ENCODE measurements around the gene ALK. TPM values are rescaled to one million over a fixed set of nuclear protein-coding genes. Genes with fewer than 3 reads are reported as not detected.

ALK gene
- polyA plus RNA-seq, 2 of the 4 experiments (the other 2 are of a cell fraction), result not detected

DNA sequence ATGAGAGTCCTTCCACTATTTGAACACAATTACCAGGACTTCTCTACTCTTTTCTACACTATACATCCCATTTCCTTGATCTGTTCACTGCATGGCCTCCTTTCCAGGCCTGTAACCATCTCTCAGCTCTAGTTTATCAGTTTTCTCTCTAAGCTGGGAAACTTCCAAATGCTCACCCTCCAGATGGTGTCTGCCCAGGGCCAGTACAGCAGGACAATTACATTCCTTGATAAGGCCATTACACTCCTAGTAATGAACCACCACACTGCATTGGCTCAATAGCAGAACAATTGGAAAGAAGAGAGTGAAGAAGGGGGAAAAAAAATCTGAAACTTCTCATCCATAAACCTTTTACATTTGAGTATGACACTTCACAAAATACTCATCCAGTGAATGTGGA lies 359.1 kb downstream of the ALK start:
- Histone ChIP-seq H3K27ac (no peak overlapping the region), H3K4me1 (no peaks in the 10 kb centered on the region), H3K4me2 (no peak overlapping the region), H3K4me3 (no peak overlapping the region), H3K9me3 (no peaks in the 10 kb centered on the region)
- CTCF ChIA-PET, result no interaction called here
- TF ChIP-seq, protein P1, sequence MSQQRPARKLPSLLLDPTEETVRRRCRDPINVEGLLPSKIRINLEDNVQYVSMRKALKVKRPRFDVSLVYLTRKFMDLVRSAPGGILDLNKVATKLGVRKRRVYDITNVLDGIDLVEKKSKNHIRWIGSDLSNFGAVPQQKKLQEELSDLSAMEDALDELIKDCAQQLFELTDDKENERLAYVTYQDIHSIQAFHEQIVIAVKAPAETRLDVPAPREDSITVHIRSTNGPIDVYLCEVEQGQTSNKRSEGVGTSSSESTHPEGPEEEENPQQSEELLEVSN (IDR thresholded peaks at IDR 0.05; ENCODE audit: borderline replicate concordance, low read depth), result no peak
- TF ChIP-seq TP53 (CRISPR knock-in tag; IDR thresholded peaks at IDR 0.05) (no peak), GATA3 (IDR thresholded peaks at IDR 0.05; ENCODE audit: borderline replicate concordance) (no peak), NR3C1 (IDR thresholded peaks at IDR 0.05) (no peak), RFX5 (IDR thresholded peaks at IDR 0.05) (no peak), KDM5A (IDR thresholded peaks at IDR 0.05) (no peak), ZSCAN20 (CRISPR knock-in tag; IDR thresholded peaks at IDR 0.05) (no peak), MAZ (IDR thresholded peaks at IDR 0.05; ENCODE audit: borderline replicate concordance, low read depth, low read length) (no peak), HOXB13 (CRISPR knock-in tag; IDR thresholded peaks at IDR 0.05; ENCODE audit: low read depth) (no peak)
- TF ChIP-seq, protein P2, sequence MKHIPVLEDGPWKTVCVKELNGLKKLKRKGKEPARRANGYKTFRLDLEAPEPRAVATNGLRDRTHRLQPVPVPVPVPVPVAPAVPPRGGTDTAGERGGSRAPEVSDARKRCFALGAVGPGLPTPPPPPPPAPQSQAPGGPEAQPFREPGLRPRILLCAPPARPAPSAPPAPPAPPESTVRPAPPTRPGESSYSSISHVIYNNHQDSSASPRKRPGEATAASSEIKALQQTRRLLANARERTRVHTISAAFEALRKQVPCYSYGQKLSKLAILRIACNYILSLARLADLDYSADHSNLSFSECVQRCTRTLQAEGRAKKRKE (CRISPR knock-in tag; IDR thresholded peaks at IDR 0.05; ENCODE audit: low read depth), result no peak
- POLR2A ChIA-PET, result no interaction called here
- no peak for DNase-seq (ENCODE audit: low read depth in 1 of 2, low spot score in 1 of 2)
- FAIRE-seq, result no peak
- ATAC-seq, result no peak

DNA sequence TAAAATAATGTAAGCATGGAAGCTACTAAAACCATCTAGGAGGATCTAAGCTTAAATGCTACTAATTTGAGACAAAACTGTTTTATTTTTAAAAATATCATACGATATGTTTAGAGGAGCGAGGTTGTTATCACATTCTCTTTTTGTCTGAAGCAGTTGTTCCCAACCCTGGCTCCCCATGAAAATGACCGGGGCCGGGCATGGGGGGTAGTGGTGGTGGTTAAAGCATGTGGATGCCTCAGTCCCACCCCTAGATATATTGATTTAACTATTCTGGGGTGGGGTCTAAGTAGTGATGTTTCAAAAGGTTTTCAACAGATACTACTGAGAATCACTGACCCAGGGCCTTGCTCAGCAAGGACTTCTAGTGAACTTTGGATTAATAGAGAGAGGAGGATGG lies 359.8 kb downstream of the ALK start:
- Histone ChIP-seq H3K4me3 (no peak overlapping the region), H3K4me2 (no peak overlapping the region), H3K4me1 (no peaks in the 10 kb centered on the region), H3K9me3 (no peaks in the 10 kb centered on the region), H3K27ac (no peak overlapping the region)
- ChIA-PET POLR2A (no interaction called here), CTCF (interaction anchor here (1.2 kb wide), 1 partner anchor 18 kb away, joined by 3 read pairs; no protein-coding TSS in a partner anchor)
- FAIRE-seq (no peak), ATAC-seq (no peak), DNase-seq (ENCODE audit: low read depth in 1 of 2, low spot score in 1 of 2) (no peak)
- no peak for TF ChIP-seq MAFK (IDR thresholded peaks at IDR 0.05; ENCODE audit: partially characterized antibody)
- TF ChIP-seq, protein P3, sequence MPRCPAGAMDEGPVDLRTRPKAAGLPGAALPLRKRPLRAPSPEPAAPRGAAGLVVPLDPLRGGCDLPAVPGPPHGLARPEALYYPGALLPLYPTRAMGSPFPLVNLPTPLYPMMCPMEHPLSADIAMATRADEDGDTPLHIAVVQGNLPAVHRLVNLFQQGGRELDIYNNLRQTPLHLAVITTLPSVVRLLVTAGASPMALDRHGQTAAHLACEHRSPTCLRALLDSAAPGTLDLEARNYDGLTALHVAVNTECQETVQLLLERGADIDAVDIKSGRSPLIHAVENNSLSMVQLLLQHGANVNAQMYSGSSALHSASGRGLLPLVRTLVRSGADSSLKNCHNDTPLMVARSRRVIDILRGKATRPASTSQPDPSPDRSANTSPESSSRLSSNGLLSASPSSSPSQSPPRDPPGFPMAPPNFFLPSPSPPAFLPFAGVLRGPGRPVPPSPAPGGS (IDR thresholded peaks at IDR 0.05), result no peak
- TF ChIP-seq BHLHE40 (IDR thresholded peaks at IDR 0.05; ENCODE audit: low read depth, low read length), result no peak
- no peak for TF ChIP-seq POLR2AphosphoS2 (conservative IDR thresholded peaks at IDR 0.05; ENCODE audit: low read length)
- TF ChIP-seq, protein P2 (CRISPR knock-in tag; IDR thresholded peaks at IDR 0.05; ENCODE audit: low read depth), result no peak
- no peak for TF ChIP-seq FOXS1 (CRISPR knock-in tag; IDR thresholded peaks at IDR 0.05)
- TF ChIP-seq ZSCAN20 (CRISPR knock-in tag; IDR thresholded peaks at IDR 0.05), result no peak
- no peak for TF ChIP-seq RFX5 (IDR thresholded peaks at IDR 0.05)
- 29% methylated on average over 4 of the region's 4 CpGs for WGBS (ENCODE audit: missing lambda C conversion rate)

DNA sequence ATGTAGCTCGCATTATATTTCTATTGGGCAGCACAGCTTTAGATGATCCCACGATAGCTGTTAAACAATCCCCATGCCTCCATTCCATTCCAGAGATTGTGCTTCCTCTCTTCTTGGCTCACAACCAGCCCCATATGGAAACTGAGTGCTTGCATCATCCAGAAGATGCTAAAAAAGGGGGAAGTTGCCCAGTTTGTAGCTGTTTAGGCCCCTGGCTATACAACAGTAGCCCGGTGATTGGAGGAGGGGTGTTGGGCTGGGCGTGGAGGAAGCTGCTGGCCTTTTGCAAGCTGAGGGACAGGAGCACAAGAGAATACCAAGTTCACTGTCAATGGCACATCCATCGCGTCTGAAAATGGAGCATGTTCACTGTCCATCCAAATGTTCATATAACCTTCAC lies 360.2 kb downstream of the ALK start:
- Histone ChIP-seq H3K9me3 (no peaks in the 10 kb centered on the region), H3K27ac (no peak overlapping the region), H3K4me3 (no peak overlapping the region), H3K4me1 (no peaks in the 10 kb centered on the region), H3K4me2 (no peak overlapping the region)
- no peak for TF ChIP-seq JUNB (IDR thresholded peaks at IDR 0.05)
- TF ChIP-seq MAZ (IDR thresholded peaks at IDR 0.05; ENCODE audit: borderline replicate concordance, low read depth, low read length), result no peak
- no peak for TF ChIP-seq ZC3H11A (IDR thresholded peaks at IDR 0.05)
- TF ChIP-seq MYC (IDR thresholded peaks at IDR 0.05; ENCODE audit: borderline replicate concordance, low read length), result no peak
- no peak for TF ChIP-seq EP300 (IDR thresholded peaks at IDR 0.05)
- no peak for TF ChIP-seq JUN (IDR thresholded peaks at IDR 0.05)
- no peak for TF ChIP-seq CBX8 (IDR thresholded peaks at IDR 0.05)
- TF ChIP-seq, protein P4, sequence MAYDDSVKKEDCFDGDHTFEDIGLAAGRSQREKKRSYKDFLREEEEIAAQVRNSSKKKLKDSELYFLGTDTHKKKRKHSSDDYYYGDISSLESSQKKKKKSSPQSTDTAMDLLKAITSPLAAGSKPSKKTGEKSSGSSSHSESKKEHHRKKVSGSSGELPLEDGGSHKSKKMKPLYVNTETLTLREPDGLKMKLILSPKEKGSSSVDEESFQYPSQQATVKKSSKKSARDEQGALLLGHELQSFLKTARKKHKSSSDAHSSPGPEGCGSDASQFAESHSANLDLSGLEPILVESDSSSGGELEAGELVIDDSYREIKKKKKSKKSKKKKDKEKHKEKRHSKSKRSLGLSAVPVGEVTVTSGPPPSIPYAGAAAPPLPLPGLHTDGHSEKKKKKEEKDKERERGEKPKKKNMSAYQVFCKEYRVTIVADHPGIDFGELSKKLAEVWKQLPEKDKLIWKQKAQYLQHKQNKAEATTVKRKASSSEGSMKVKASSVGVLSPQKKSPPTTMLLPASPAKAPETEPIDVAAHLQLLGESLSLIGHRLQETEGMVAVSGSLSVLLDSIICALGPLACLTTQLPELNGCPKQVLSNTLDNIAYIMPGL (CRISPR knock-in tag; IDR thresholded peaks at IDR 0.05; ENCODE audit: borderline replicate concordance), result no peak
- TF ChIP-seq, protein P5, sequence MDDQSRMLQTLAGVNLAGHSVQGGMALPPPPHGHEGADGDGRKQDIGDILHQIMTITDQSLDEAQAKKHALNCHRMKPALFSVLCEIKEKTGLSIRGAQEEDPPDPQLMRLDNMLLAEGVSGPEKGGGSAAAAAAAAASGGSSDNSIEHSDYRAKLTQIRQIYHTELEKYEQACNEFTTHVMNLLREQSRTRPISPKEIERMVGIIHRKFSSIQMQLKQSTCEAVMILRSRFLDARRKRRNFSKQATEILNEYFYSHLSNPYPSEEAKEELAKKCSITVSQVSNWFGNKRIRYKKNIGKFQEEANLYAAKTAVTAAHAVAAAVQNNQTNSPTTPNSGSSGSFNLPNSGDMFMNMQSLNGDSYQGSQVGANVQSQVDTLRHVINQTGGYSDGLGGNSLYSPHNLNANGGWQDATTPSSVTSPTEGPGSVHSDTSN (IDR thresholded peaks at IDR 0.05), result no peak
- TF ChIP-seq CEBPB (IDR thresholded peaks at IDR 0.05), result no peak
- no peak for TF ChIP-seq POLR2AphosphoS2 (conservative IDR thresholded peaks at IDR 0.05; ENCODE audit: low read length)
- TF ChIP-seq, protein P6, sequence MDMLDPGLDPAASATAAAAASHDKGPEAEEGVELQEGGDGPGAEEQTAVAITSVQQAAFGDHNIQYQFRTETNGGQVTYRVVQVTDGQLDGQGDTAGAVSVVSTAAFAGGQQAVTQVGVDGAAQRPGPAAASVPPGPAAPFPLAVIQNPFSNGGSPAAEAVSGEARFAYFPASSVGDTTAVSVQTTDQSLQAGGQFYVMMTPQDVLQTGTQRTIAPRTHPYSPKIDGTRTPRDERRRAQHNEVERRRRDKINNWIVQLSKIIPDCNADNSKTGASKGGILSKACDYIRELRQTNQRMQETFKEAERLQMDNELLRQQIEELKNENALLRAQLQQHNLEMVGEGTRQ (IDR thresholded peaks at IDR 0.05), result no peak
- TF ChIP-seq HOXB13 (CRISPR knock-in tag; IDR thresholded peaks at IDR 0.05; ENCODE audit: low read depth), result no peak
- TF ChIP-seq CHD2 (IDR thresholded peaks at IDR 0.05; ENCODE audit: low read length, partially characterized antibody), result no peak
- no peak for TF ChIP-seq RFX5 (IDR thresholded peaks at IDR 0.05)
- TF ChIP-seq, protein P7, sequence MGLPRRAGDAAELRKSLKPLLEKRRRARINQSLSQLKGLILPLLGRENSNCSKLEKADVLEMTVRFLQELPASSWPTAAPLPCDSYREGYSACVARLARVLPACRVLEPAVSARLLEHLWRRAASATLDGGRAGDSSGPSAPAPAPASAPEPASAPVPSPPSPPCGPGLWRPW (IDR thresholded peaks at IDR 0.05), result no peak
- no peak for TF ChIP-seq RARB (CRISPR knock-in tag; IDR thresholded peaks at IDR 0.05)
- TF ChIP-seq FOXS1 (CRISPR knock-in tag; IDR thresholded peaks at IDR 0.05), result no peak
- FAIRE-seq (no peak), ATAC-seq (no peak), DNase-seq (ENCODE audit: low read depth in 1 of 2, low spot score in 1 of 2) (no peak)
- CTCF ChIA-PET, result interaction anchor here (1.2 kb wide), 1 partner anchor 18 kb away, joined by 3 read pairs; no protein-coding TSS in a partner anchor
- POLR2A ChIA-PET, result no interaction called here
- WGBS (ENCODE audit: missing lambda C conversion rate), result 64% methylated on average over 6 of the region's 6 CpGs

All from A549 (cell line).